Umbilical cord (tissue), 2 donors: ENCODE measurements around the gene CARD11. TPM values are rescaled to one million over a fixed set of nuclear protein-coding genes. Genes with fewer than 3 reads are reported as not detected.
"Not testable (repeated sequence)": the region's sequence is repeated elsewhere in the genome, so short reads cannot be mapped to it uniquely, and the experiment has no call there.

Source experiments
- DNase-seq: peaks from one replicate; pipeline ENCODE4 v3.0.0-alpha.2; 2015; ENCODE audit warnings: low spot score
- total RNA-seq: library from RNA; depleted of rRNA; stranded (reverse); fragments of >200 nt; gene quantifications from one replicate; pipeline ENCODE4 v1.2.3, GENCODE V29; 2014; ENCODE audit warnings: low replicate concordance; ENCODE audit not compliant: insufficient read depth

CARD11 gene
- total RNA-seq, 1 donor from 2014 or later, result 3.9 TPM

- no peak for DNase-seq
Measured at GRCh38 chr7:3064067-3064466, 20.4 kb upstream of the CARD11 start.

GRCh38 chr7:3063016-3063753 is 19.5 kb upstream of the CARD11 start:
- no peak for DNase-seq

- DNase-seq, result no peak
Measured at GRCh38 chr7:3057066-3057420, 13.4 kb upstream of the CARD11 start.

- DNase-seq, result no peak
Measured at GRCh38 chr7:3056234-3057065, 12.8 kb upstream of the CARD11 start.

GRCh38 chr7:3055626-3056025 is 12.0 kb upstream of the CARD11 start:
- DNase-seq, result no peak

GRCh38 chr7:3042861-3043489 is 692 bp downstream of the CARD11 start:
- no peak for DNase-seq

- no peak for DNase-seq
Measured at GRCh38 chr7:3041986-3042675, 1.5 kb downstream of the CARD11 start.

- DNase-seq, result no peak
Measured at GRCh38 chr7:3039787-3040186, 3.9 kb downstream of the CARD11 start.

- DNase-seq, result not testable (repeated sequence)
Measured at GRCh38 chr7:3038011-3038410, 5.7 kb downstream of the CARD11 start.

- DNase-seq, result no peak
Measured at GRCh38 chr7:3037259-3037658, 6.4 kb downstream of the CARD11 start.

GRCh38 chr7:3034591-3035150 is 9.0 kb downstream of the CARD11 start:
- DNase-seq, result no peak

GRCh38 chr7:3033581-3033980 is 10.1 kb downstream of the CARD11 start:
- no peak for DNase-seq

GRCh38 chr7:3033136-3033535 is 10.5 kb downstream of the CARD11 start:
- DNase-seq, result no peak

- DNase-seq, result no peak
Measured at GRCh38 chr7:3032256-3032655, 11.4 kb downstream of the CARD11 start.

GRCh38 chr7:3029138-3029537 is 14.5 kb downstream of the CARD11 start:
- no peak for DNase-seq

- no peak for DNase-seq
Measured at GRCh38 chr7:3028758-3029093, 14.9 kb downstream of the CARD11 start.

GRCh38 chr7:3028071-3028757 is 15.5 kb downstream of the CARD11 start:
- peak; percentile 39 for DNase-seq

- peak; percentile 14 for DNase-seq
Measured at GRCh38 chr7:3027005-3027845, 16.4 kb downstream of the CARD11 start.

GRCh38 chr7:3025616-3026015 is 18.1 kb downstream of the CARD11 start:
- no peak for DNase-seq

GRCh38 chr7:3021825-3022224 is 21.8 kb downstream of the CARD11 start:
- no peak for DNase-seq
